ENCODE results near the gene HAL. TPM values are rescaled to one million over a fixed set of nuclear protein-coding genes. Genes with fewer than 3 reads are reported as not detected.

HAL gene
- total RNA-seq, 1 donor from 2014 or later: 2.2 TPM

GRCh38 chr12:96007729-96008128 is 11.6 kb upstream of the HAL start:
- no peak for DNase-seq

GRCh38 chr12:96006727-96007126 is 10.6 kb upstream of the HAL start:
- DNase-seq: no peak

- DNase-seq: no peak
Observed at GRCh38 chr12:96000858-96001257, 4.7 kb upstream of the HAL start.

GRCh38 chr12:95999484-95999883 is 3.3 kb upstream of the HAL start:
- DNase-seq: no peak

GRCh38 chr12:95998611-95999286 is 2.6 kb upstream of the HAL start:
- DNase-seq: peak; percentile 27

GRCh38 chr12:95997911-95998510 is 1.9 kb upstream of the HAL start:
- DNase-seq: no peak

GRCh38 chr12:95997276-95997675 is 1.1 kb upstream of the HAL start:
- no peak for DNase-seq

GRCh38 chr12:95995238-95996031 is 709 bp downstream of the HAL start:
- no peak for DNase-seq

GRCh38 chr12:95994476-95994875 is 1.7 kb downstream of the HAL start:
- no peak for DNase-seq

GRCh38 chr12:95993907-95994306 is 2.2 kb downstream of the HAL start:
- DNase-seq: no peak

- DNase-seq: no peak
Observed at GRCh38 chr12:95990136-95990535, 6.0 kb downstream of the HAL start.

GRCh38 chr12:95989504-95990123 is 6.5 kb downstream of the HAL start:
- no peak for DNase-seq

GRCh38 chr12:95988506-95989275 is 7.5 kb downstream of the HAL start:
- DNase-seq: no peak

GRCh38 chr12:95986635-95987570 is 9.2 kb downstream of the HAL start:
- no peak for DNase-seq

GRCh38 chr12:95984682-95985081 is 11.5 kb downstream of the HAL start:
- no peak for DNase-seq

- DNase-seq: no peak
Observed at GRCh38 chr12:95982602-95983001, 13.5 kb downstream of the HAL start.

- no peak for DNase-seq
Observed at GRCh38 chr12:95980437-95980836, 15.7 kb downstream of the HAL start.

GRCh38 chr12:95978774-95979173 is 17.4 kb downstream of the HAL start:
- DNase-seq: no peak

GRCh38 chr12:95978351-95978750 is 17.8 kb downstream of the HAL start:
- DNase-seq: no peak

- no peak for DNase-seq
Observed at GRCh38 chr12:95977764-95978305, 18.3 kb downstream of the HAL start.

- no peak for DNase-seq
Observed at GRCh38 chr12:95976416-95976832, 19.7 kb downstream of the HAL start.
